Calu3 (cell line): ENCODE results near the gene FGGY. TPM values are rescaled to one million over a fixed set of nuclear protein-coding genes. Genes with fewer than 3 reads are reported as not detected.
A peak's percentile ranks its signal among the peaks of the same experiment; 100 is the strongest.

Experiments
- BruUV-seq: library from RNA; stranded (reverse); fragments of 400-500 nt; replicated peaks from 2 replicates; lab custom pipeline; 2021; lab: Mats Ljungman, UMichigan
- CTCF ChIA-PET: fragments of 300-600 bp; sonication (Branson Sonifier 250); formaldehyde crosslinking; loops from one replicate; lab custom pipeline; 2022; ENCODE audit warnings: antibody characterized with exemption; lab: Charles Lee
- DNase-seq: peaks from one replicate; pipeline ENCODE4 v3.0.0; 2022
- H3K27ac Mint-ChIP-seq: one replicate; pipeline ENCODE4 v1.8.0; 2022; ENCODE audit warnings: mixed read lengths; ENCODE audit not compliant: unreplicated experiment
- H3K27me3 Mint-ChIP-seq: one replicate; pipeline ENCODE4 v1.8.0; 2022; ENCODE audit warnings: mixed read lengths; ENCODE audit not compliant: unreplicated experiment
- H3K36me3 Mint-ChIP-seq: one replicate; pipeline ENCODE4 v1.8.0; 2022; ENCODE audit warnings: mild to moderate bottlenecking, moderate library complexity, mixed read lengths; ENCODE audit not compliant: insufficient read depth, unreplicated experiment
- H3K4me1 Mint-ChIP-seq: one replicate; pipeline ENCODE4 v1.8.0; 2022; ENCODE audit warnings: mild to moderate bottlenecking, low read depth, mixed read lengths; ENCODE audit not compliant: unreplicated experiment
- H3K4me3 Mint-ChIP-seq: one replicate; pipeline ENCODE4 v1.8.0; 2022; ENCODE audit warnings: mild to moderate bottlenecking, low read depth, moderate library complexity, mixed read lengths; ENCODE audit not compliant: unreplicated experiment
- H3K9me3 Mint-ChIP-seq: one replicate; pipeline ENCODE4 v1.8.0; 2022; ENCODE audit warnings: low read depth, mixed read lengths; ENCODE audit not compliant: unreplicated experiment
- CTCF ChIP-seq: fragments of 200-600 bp; IDR thresholded peaks from one replicate; pipeline ENCODE4 v1.8.0; 2022; ENCODE audit warnings: antibody characterized with exemption; ENCODE audit not compliant: unreplicated experiment
- intact Hi-C: fragments of 100-400 bp; cut with micrococcal nuclease; formaldehyde crosslinking; loops from one replicate; pipeline ENCODE4 v1.10.0; 2022; ENCODE audit not compliant: unreplicated experiment
- total RNA-seq: library from RNA; stranded (reverse); gene quantifications from 2 replicates; pipeline ENCODE4 v1.2.3, GENCODE V29; 2022

FGGY gene
- total RNA-seq, 1 experiment from 2014 or later: 11.1 TPM

GRCh38 chr1:59498640-59499039 is 201.7 kb downstream of the FGGY start:
- no peak for DNase-seq
- Mint-ChIP-seq H3K9me3 (peaks cover 6% of the 10 kb centered on the region), H3K27me3 (no peaks in the 10 kb centered on the region), H3K36me3 (peaks cover 4% of the 10 kb centered on the region), H3K4me3 (no peak overlapping the region), H3K27ac (peak overlapping the region; percentile 84), H3K4me1 (peaks cover 43% of the 10 kb centered on the region)
- CTCF ChIA-PET: interaction anchor here (1.7 to 2.0 kb wide), 2 partner anchors 58 to 66 kb away, joined by 4 to 6 read pairs; no protein-coding TSS in a partner anchor
- BruUV-seq: no TSS peak
- TF ChIP-seq CTCF: no peak
- intact Hi-C loops: no loop called here

DNA sequence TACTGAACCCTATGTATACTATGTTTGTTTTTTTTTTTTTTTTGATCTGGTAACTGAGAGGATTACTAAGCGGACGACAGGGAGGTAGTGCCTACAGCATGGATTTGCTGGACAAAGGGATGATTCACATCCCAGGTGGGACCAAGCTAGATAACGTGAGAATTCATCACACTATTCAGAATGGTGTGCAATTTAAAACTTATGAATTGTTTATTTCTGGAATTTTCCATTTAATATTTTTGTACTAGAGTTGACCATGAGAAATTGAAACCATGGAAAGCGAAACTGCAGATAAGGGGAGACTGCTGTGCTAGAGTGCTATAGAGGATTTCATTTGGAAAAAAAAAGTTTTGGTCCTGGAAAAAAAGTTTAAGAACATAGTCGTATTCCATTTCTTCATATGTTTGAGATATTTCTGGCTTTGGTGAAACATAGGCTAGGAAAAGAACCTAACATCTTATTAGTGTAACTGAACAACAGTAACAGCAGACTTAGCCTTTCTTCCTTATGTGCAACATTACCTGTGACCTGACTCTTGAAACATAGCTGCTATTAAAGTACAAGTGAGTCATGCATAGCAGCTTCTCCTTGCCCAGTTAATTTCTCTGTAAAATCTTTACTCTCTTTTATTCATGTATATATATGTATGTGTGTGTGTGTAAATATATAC is 202.5 kb downstream of the FGGY start:
- no TSS peak for BruUV-seq
- peaks cover 6% of the 10 kb centered on the region for H3K9me3 Mint-ChIP-seq
- peaks cover 4% of the 10 kb centered on the region for H3K36me3 Mint-ChIP-seq
- TF ChIP-seq CTCF: no peak
- no peak for DNase-seq
- no peaks in the 10 kb centered on the region for H3K27me3 Mint-ChIP-seq
- CTCF ChIA-PET: interaction anchor here (0.7 to 2.0 kb wide), 4 partner anchors 30 to 1003 kb away, joined by 3 to 6 read pairs (median 5); no protein-coding TSS in a partner anchor
- intact Hi-C loops: no loop called here
- H3K4me1 Mint-ChIP-seq: peaks cover 43% of the 10 kb centered on the region
- H3K27ac Mint-ChIP-seq: peak overlapping the region; percentile 84
- H3K4me3 Mint-ChIP-seq: peak overlapping the region; percentile 28

DNA sequence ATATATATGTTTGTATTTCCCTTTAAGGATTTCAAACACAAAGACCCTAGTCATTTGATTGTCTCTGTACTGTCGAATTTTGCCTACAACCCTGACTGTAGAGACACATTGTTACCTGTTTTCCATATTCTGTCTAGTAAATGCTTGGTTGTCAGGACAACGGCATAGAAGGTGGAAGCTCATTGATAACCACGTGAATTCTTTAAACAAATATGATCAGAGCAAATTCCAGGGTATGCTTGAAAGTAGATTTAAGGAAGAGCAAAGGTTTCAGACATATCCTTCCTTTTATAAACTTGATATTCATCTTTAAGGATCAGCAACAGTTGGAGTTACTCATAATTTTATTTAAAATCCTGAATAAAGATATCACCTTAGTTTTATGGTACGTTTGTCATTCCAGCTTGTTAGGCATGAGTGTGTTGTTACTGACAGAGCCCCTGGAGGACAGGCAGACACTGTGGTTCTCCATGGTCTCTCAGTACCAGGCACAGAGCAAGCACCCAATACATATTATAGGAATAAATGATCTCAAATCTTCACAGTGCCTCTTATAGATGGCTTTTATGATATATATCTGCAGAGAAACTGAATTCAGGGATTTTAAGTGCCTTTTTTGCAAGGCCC is 203.2 kb downstream of the FGGY start:
- intact Hi-C loops: loop anchor here (2.0 to 10.0 kb wide), 3 partner anchors 57 to 205 kb away; partner anchors contain the start of gene FGGY
- H3K27me3 Mint-ChIP-seq: no peaks in the 10 kb centered on the region
- peaks cover 6% of the 10 kb centered on the region for H3K9me3 Mint-ChIP-seq
- H3K4me1 Mint-ChIP-seq: peaks cover 43% of the 10 kb centered on the region
- H3K27ac Mint-ChIP-seq: peak overlapping the region; percentile 84
- DNase-seq: peak; percentile 22
- CTCF ChIA-PET: interaction anchor here (0.7 to 1.7 kb wide), 3 partner anchors 31 to 1003 kb away, joined by 3 to 6 read pairs (median 6); no protein-coding TSS in a partner anchor
- H3K36me3 Mint-ChIP-seq: peaks cover 4% of the 10 kb centered on the region
- TF ChIP-seq CTCF: no peak
- H3K4me3 Mint-ChIP-seq: peak overlapping the region; percentile 28
- BruUV-seq: no TSS peak

- no peak for DNase-seq
- H3K27ac Mint-ChIP-seq: peak overlapping the region; percentile 84
- H3K27me3 Mint-ChIP-seq: no peaks in the 10 kb centered on the region
- BruUV-seq: no TSS peak
- CTCF ChIA-PET: no interaction called here
- TF ChIP-seq CTCF: no peak
- no peak overlapping the region for H3K4me3 Mint-ChIP-seq
- peaks cover 43% of the 10 kb centered on the region for H3K4me1 Mint-ChIP-seq
- H3K36me3 Mint-ChIP-seq: peaks cover 4% of the 10 kb centered on the region
- H3K9me3 Mint-ChIP-seq: peaks cover 2% of the 10 kb centered on the region
- intact Hi-C loops: loop anchor here (2.0 to 10.0 kb wide), 3 partner anchors 56 to 206 kb away; partner anchors contain the start of gene FGGY
These were observed 204.3 kb downstream of the FGGY start for GRCh38 chr1:59500950-59501742.
